OCI-LY3 (cell line): ENCODE data around the gene CEP170B.
"Not testable (repeated sequence)": the region's sequence is repeated elsewhere in the genome, so short reads cannot be mapped to it uniquely, and the experiment has no call there.

Experiments used
- H2AFZ ChIP-seq: fragments of 200-600, 300-600 bp; shearing (Covaris generic); 2 replicates; pipeline ENCODE4 v1.6.0; 2014; ENCODE audit warnings: antibody characterized with exemption, low read depth, low read length
- H3K27ac ChIP-seq: fragments of 200-600, 300-600 bp; sonication (generic); 2 replicates; pipeline ENCODE4 v1.5.1; 2014; ENCODE audit warnings: mild to moderate bottlenecking, low read length, moderate library complexity, mixed read lengths
- H3K27me3 ChIP-seq: fragments of 200-600, 300-600 bp; sonication (generic); 2 replicates; pipeline ENCODE4 v1.6.1; 2014; ENCODE audit warnings: low read depth, low read length, mixed read lengths
- H3K36me3 ChIP-seq: fragments of 200-600, 300-600 bp; sonication (generic); replicated peaks from 2 replicates; pipeline ENCODE3; 2014; ENCODE audit warnings: low read depth, low read length, mixed read lengths
- H3K4me1 ChIP-seq: fragments of 300-600, 200-600 bp; sonication (generic); 2 replicates; pipeline ENCODE4 v1.6.1; 2014; ENCODE audit warnings: low read length, mixed read lengths
- H3K4me2 ChIP-seq: fragments of 200-600, 300-600 bp; sonication (generic); 2 replicates; pipeline ENCODE4 v1.6.1; 2014; ENCODE audit warnings: low read length, mixed read lengths
- H3K4me3 ChIP-seq: fragments of 300-600, 200-600 bp; sonication (generic); 2 replicates; pipeline ENCODE4 v1.5.1; 2014; ENCODE audit warnings: antibody characterized with exemption, mild to moderate bottlenecking, low read length, moderate library complexity
- H3K79me2 ChIP-seq: fragments of 300-600, 200-600 bp; shearing (Covaris generic); 2 replicates; pipeline ENCODE4 v1.6.1; 2014; ENCODE audit warnings: mild to moderate bottlenecking, low read length, mixed read lengths
- H3K9ac ChIP-seq: fragments of 300-600, 200-600 bp; shearing (Covaris generic); 2 replicates; pipeline ENCODE4 v1.6.0; 2014; ENCODE audit warnings: mild to moderate bottlenecking, low read length, moderate library complexity
- H3K9me3 ChIP-seq: fragments of 200-600, 300-600 bp; shearing (Covaris generic); 2 replicates; pipeline ENCODE4 v1.6.1; 2014; ENCODE audit warnings: low read length, mixed read lengths; ENCODE audit not compliant: insufficient read depth
- H4K20me1 ChIP-seq: fragments of 200-600, 300-600 bp; sonication (generic); 2 replicates; pipeline ENCODE4 v1.6.1; 2016; ENCODE audit warnings: low read length, mixed read lengths; ENCODE audit not compliant: insufficient read depth
- CTCF ChIP-seq: fragments of 200-600, 300-600 bp; sonication (generic); IDR thresholded peaks from 2 replicates; pipeline ENCODE4 v1.5.1; 2014; ENCODE audit warnings: antibody characterized with exemption, low read length, low read depth
- EZH2phosphoT487 ChIP-seq: fragments of 200-600 bp; shearing (Covaris generic); IDR thresholded peaks from 2 replicates; pipeline ENCODE4 v1.6.1; 2018; ENCODE audit warnings: antibody characterized with exemption, mixed run types, low read depth

The CEP170B gene

GRCh38 chr14:104827177-104828055, 37.7 kb upstream of the CEP170B start:
- no peak overlapping the region for H3K4me3 ChIP-seq
- H3K27ac ChIP-seq, result no peak overlapping the region
- H3K79me2 ChIP-seq, result no peaks in the 10 kb centered on the region
- H3K36me3 ChIP-seq, result no peaks in the 10 kb centered on the region
- H4K20me1 ChIP-seq, result no peaks in the 10 kb centered on the region
- H3K27me3 ChIP-seq, result no peaks in the 10 kb centered on the region
- no peak overlapping the region for H3K9ac ChIP-seq
- 0 out of 2 replicates have a peak overlapping the region, but pooled peaks have one; percentile 39 for H2AFZ ChIP-seq
- peak overlapping the region; percentile 43 for H3K4me2 ChIP-seq
- TF ChIP-seq CTCF (peak; percentile 29; the same call in 1 of the 2 replicates), EZH2phosphoT487 (no peak)
- no peaks in the 10 kb centered on the region for H3K9me3 ChIP-seq
- no peaks in the 10 kb centered on the region for H3K4me1 ChIP-seq

GRCh38 chr14:104830781-104831180, 34.3 kb upstream of the CEP170B start:
- H2AFZ ChIP-seq, result no peak overlapping the region
- H3K27ac ChIP-seq, result no peak overlapping the region
- TF ChIP-seq CTCF (no peak), EZH2phosphoT487 (no peak)
- H3K9ac ChIP-seq, result no peak overlapping the region
- H3K4me1 ChIP-seq, result no peaks in the 10 kb centered on the region
- no peak overlapping the region for H3K4me3 ChIP-seq
- no peaks in the 10 kb centered on the region for H3K9me3 ChIP-seq
- no peaks in the 10 kb centered on the region for H3K27me3 ChIP-seq
- no peaks in the 10 kb centered on the region for H4K20me1 ChIP-seq
- H3K4me2 ChIP-seq, result no peak overlapping the region
- H3K36me3 ChIP-seq, result no peaks in the 10 kb centered on the region
- no peaks in the 10 kb centered on the region for H3K79me2 ChIP-seq

- not testable (repeated sequence) for H2AFZ ChIP-seq, H3K9ac ChIP-seq, H3K9me3 ChIP-seq, H3K27me3 ChIP-seq, H3K4me3 ChIP-seq, H3K36me3 ChIP-seq, H3K27ac ChIP-seq, H3K4me1 ChIP-seq, H4K20me1 ChIP-seq, H3K79me2 ChIP-seq, H3K4me2 ChIP-seq
These were observed 28.7 kb upstream of the CEP170B start for GRCh38 chr14:104836171-104836935.

GRCh38 chr14:104841730-104842129, 23.3 kb upstream of the CEP170B start:
- Histone ChIP-seq H3K9me3 (no peaks in the 10 kb centered on the region), H3K27ac (no peak overlapping the region), H3K79me2 (no peaks in the 10 kb centered on the region), H3K4me3 (no peak overlapping the region), H3K9ac (no peak overlapping the region), H3K36me3 (no peaks in the 10 kb centered on the region), H3K4me1 (no peaks in the 10 kb centered on the region), H4K20me1 (no peaks in the 10 kb centered on the region), H2AFZ (no peak overlapping the region), H3K27me3 (peaks cover 3% of the 10 kb centered on the region), H3K4me2 (no peak overlapping the region)
- no peak for TF ChIP-seq EZH2phosphoT487
- TF ChIP-seq CTCF, result no peak
